A549 treated with ZK216348 at 1 μM for 4 hours (cell line): ENCODE results near the gene GTF2H3. TPM values are rescaled to one million over a fixed set of nuclear protein-coding genes. Genes with fewer than 3 reads are reported as not detected.

Source experiments
- total RNA-seq: library from RNA; stranded (reverse); fragments of 200-300 nt; extraction: Qiagen RNA extraction; gene quantifications from 5 replicates; pipeline ENCODE4 v1.2.3, GENCODE V29; 2022; ENCODE audit warnings: low read depth

Gene GTF2H3
- 17.2 to 38.8 TPM (median 27.2 TPM) in 5 replicates for total RNA-seq

DNA sequence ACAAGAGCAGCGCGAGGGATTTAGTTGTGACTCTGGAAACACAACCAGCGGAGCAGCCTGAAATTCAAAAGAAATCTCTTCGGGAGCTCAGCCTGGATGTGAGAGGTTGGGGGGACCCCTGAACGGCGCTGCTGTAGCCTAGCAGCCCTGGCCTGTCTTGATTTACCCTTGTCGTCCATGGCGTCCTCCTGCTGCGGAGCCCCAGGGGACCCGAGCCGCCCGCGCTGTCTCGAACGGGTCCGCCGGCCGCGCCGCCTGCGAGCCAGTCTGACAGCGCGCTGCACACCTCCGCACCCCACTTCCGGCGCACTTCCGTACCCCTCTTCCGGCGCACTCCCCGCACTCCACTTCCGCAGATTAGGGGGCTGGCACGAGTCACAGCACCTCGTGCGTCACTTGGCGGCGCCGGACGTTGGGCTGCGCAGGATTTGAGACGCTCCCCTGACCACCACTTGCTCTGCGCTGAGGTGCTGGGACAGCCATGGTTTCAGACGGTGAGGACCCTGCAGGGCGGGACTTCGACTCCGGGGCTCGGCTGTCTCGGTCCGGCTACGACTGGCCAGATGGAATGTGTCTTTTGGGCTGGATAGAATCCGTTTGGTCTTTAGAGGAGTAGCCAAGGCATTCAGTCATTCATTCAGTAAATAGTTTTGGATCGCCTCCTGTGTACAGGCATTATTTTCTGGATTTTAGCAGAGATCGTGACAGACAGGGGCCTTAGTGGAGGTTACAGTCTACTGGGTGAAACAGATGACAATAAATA is at the start of gene GTF2H3, which contains the start of gene EIF2B1:
TSS of gene GTF2H3 (plus strand) at position 451 of the 763 bp plus-strand sequence. CDS start at position 482, 31 bp downstream.
TSS of gene EIF2B1 (minus strand) at position 308 of the 763 bp plus-strand sequence. CDS start at position 179, 129 bp downstream.

DNA sequence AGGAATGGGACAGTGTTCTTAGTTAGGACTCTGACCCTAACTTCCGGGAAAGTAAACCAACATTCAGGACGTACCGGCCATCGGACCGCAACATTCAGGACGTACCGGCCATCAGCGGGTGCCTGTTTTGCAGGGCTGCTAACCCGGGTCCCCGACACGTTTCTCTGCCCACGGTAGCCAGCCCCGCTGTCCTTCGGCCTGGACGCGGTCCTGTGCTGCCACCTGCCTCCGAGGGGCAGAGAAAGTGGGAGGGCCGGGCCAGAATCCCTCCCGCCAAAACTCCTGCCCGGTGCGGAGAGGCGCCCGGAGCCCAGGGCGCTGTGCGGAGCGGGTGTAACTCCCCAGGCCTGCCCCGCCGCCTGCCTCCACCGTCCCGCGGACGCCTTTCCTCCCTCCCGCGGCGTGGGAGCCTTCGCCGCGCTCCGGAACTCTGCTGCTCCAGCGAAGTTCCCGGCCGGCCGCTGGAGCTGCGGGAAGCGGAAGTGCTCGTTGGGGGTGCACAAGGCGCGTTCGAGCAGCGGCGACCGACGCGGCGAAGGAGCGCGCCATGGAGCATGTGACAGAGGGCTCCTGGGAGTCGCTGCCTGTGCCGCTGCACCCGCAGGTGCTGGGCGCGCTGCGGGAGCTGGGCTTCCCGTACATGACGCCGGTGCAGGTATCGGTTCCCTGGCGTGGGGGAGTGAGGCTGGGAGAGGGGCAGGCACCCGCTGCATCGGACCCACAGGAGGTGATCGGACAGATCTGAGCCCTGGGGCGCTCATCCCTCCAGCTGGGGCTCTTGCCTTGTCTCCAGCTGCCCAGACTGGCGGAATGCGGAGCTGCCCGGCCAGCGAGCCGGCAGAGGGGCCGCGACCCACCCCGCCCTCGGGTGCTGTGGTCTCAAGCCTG is 31.8 kb upstream of the GTF2H3 start, which contains the start of gene DDX55:
TSS of gene DDX55 (plus strand) at position 498 of the 888 bp plus-strand sequence. CDS start at position 548, 50 bp downstream.

DNA sequence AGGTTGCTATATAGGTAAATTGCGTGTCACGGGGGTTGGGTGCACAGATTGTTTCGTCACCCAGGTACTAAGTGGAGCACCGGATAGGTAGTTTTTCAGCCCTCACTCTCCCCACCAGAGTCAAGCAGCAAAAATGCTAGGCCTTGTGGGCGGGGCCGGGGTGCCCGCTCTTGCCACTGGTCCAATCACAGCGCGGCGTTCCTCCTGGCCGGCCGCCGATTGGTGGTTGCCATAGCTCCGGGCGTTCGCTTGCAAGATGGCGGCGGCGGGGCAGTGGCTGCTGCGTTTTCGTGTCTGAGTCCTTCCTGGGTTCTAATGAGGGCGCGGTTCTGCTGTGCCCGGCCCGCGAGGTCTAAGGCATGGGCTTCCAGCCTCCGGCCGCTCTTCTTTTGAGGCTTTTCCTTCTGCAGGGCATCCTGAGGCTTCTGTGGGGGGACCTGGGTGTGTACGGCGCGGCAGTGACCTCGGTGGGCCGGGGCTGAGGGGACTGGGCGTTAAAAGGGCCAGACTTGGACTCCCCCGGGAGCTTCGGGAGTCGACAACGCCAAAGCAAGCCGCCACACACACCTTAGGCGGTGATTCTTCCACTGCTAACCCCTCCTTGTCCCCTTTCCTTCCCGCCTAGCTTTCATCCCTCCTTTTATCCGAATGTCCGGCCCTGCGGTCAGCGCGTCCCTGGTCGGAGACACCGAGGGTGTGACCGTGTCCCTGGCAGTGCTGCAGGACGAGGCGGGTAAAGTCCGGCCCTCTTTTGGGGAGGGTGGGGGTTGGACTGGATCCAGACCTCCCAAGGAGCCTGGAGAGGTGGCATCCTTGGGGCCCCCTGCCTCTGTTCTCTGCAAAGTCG is 37.5 kb downstream of the GTF2H3 start, which contains the start of gene TCTN2:
TSS of gene TCTN2 (plus strand) at position 232 of the 847 bp plus-strand sequence. CDS start at position 360, 128 bp downstream.

Other genes with a start within 250 kb of the GTF2H3 start
- gene KMT5A, start 249.7 kb upstream of the GTF2H3 start, total RNA-seq, result 57.6 to 67.2 TPM (median 60.3 TPM) in 5 replicates
- gene RILPL2, start 197.1 kb upstream of the GTF2H3 start, total RNA-seq, result 1.5 to 2.1 TPM (median 1.7 TPM) in 5 replicates
- 18.8 to 23.1 TPM (median 21.0 TPM) in 5 replicates for gene SNRNP35, start 175.7 kb upstream of the GTF2H3 start, total RNA-seq
- gene RILPL1, start 100.1 kb upstream of the GTF2H3 start, total RNA-seq, result 7.4 to 15.6 TPM (median 14.1 TPM) in 5 replicates
- 142 to 197 TPM (median 194 TPM) in 5 replicates for gene TMED2, start 49.3 kb upstream of the GTF2H3 start, total RNA-seq
- gene DDX55, start 31.7 kb upstream of the GTF2H3 start, total RNA-seq, result 30.7 to 36.3 TPM (median 33.3 TPM) in 5 replicates
- 30.5 to 40.3 TPM (median 33.0 TPM) in 5 replicates for gene EIF2B1, start 143 bp upstream of the GTF2H3 start, total RNA-seq
- gene TCTN2, start 37.3 kb downstream of the GTF2H3 start, total RNA-seq, result 11.1 to 14.6 TPM (median 13.6 TPM) in 5 replicates
- gene ATP6V0A2, start 78.5 kb downstream of the GTF2H3 start, total RNA-seq, result 16.0 to 26.4 TPM (median 21.3 TPM) in 5 replicates
- gene DNAH10, start 128.5 kb downstream of the GTF2H3 start, total RNA-seq, result 0.06 to 0.15 TPM (median 0.13 TPM) in 5 replicates